GM21390 (cell line): ENCODE results near the gene MLIP.
"Not testable (repeated sequence)": the region's sequence is repeated elsewhere in the genome, so short reads cannot be mapped to it uniquely, and the experiment has no call there.

Experiments used
- ATAC-seq: cut with Tn5 transposase; IDR thresholded peaks from one replicate; pipeline ENCODE4 v1.9.1; 2021; ENCODE audit not compliant: unreplicated experiment

Gene MLIP

GRCh38 chr6:54209983-54210382 lies 98.7 kb downstream of the MLIP start:
- not testable (repeated sequence) for ATAC-seq

GRCh38 chr6:54214286-54214685 lies 103.0 kb downstream of the MLIP start:
- no peak for ATAC-seq

- ATAC-seq = no peak
Measured at GRCh38 chr6:54216336-54216735, 105.1 kb downstream of the MLIP start.

- no peak for ATAC-seq
Measured at GRCh38 chr6:54217018-54217417, 105.8 kb downstream of the MLIP start.

DNA sequence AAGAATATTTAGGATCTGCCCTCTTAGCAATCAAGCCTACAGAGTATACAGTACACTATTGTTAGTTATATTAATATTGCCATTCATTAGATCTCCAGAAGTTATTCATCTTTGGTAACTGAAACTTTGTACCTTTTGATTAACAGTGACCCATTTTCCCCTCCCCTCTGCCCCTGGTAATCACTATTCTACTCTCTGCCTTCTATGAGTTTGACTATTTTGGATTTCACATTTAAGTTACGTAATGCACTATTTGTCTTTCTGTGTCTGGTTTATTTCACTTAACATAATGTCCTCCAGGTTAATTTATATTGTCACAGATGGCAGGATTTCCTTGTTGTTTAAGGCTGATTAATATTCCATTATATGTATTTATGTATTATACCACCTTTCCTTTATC lies 111.0 kb downstream of the MLIP start:
- no peak for ATAC-seq

DNA sequence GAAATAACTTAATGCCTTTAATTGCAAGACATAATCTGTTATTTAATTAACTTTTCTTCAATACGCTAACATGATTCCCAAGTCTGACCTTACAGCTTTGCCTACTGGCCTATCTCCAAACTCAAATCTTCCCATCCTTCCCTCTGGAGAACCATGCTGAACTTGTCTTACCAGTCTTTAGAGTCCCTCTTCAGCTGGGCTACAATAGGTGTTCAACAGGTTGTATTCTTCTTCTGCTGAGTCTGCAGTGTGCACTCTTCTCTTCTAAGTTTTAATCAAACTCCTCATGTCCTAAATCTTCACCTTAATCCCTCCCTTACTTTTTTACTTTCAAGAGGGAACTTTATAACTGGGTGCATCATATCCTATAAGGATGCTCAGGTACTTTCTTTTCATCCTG lies 121.5 kb downstream of the MLIP start:
- no peak for ATAC-seq

DNA sequence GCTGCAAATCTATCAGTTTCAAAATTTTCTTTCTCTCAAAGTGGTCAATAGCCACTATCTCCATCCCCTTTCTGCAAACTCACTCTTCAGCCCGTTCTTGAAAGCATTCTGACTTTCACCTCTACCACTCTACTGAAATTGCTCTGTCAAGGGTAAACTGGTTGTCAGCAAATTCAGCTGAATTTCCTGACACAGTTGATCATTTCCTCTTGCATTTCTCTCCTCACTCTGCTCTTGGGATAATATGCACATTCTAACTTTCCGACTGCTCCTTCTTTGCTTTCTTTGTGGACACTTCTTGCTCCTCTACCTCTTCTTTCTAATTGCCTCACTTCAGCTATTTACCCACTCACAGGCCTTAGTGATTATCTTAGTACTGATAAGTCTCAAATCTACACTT lies 123.3 kb downstream of the MLIP start:
- no peak for ATAC-seq

DNA sequence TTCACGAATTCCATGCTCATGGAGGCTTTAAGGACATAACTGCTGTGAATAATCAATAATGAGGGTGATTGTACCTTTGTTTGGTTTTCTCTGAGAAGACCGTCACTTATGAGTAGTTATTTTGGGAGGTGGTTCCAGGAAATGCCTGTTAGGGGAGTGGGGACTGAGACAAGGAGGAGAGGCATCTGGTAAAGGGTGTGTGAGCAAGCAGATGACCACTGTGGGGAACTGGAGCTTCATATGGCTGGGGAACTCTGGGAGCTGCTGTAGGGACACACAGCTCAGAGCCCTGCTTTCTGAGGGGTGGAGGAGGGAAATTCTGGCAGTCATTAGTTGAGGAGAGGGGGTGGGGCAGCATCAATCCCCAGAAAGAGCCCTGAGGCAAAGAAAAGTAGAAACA lies 125.7 kb downstream of the MLIP start:
- ATAC-seq = no peak

DNA sequence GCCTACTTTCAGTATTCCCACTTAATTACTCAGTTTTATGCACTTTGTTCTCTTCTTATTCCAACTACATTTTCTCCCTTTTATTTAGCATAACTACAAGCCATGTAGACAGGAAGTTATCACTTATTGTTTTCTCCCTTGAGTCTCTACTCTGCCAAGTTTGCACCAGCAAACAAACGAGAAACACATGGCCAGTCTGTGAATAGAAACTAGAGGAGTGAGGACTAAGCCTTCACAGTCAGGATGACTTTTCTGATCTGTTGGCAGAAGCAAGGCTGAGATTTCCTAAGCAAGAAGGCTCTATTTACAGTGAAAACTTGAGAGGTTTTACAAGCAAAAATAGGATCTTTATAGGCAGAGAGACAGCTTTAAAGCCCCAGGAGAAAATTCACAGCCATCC lies 127.2 kb downstream of the MLIP start:
- no peak for ATAC-seq

GRCh38 chr6:54243699-54244098 lies 132.5 kb downstream of the MLIP start:
- ATAC-seq = no peak

DNA sequence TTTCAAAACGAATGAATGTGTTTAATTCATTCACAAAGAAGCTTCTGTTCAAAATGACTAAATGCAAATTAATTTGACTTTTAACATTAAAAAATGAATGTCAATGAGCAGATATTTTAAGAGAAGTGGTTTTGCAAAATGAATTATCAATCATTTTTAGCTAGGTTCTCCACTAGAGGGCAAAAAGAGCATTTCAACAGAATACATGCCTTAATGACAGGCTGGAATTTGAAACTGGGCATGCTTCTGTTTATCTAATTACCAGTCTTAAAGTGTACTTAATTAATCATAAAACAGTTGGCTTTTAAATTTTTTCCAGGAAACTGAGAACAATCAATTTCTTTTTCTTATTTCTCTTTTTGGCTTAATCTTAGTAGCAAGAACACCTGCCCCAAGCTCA lies 133.2 kb downstream of the MLIP start:
- ATAC-seq = peak; percentile 49

- ATAC-seq = no peak
Measured at GRCh38 chr6:54245265-54245664, 134.0 kb downstream of the MLIP start.

- ATAC-seq = no peak
Measured at GRCh38 chr6:54248319-54248718, 137.1 kb downstream of the MLIP start.

GRCh38 chr6:54248994-54249393 lies 137.8 kb downstream of the MLIP start:
- ATAC-seq = peak; percentile 44

GRCh38 chr6:54249812-54250211 lies 138.6 kb downstream of the MLIP start:
- not testable (repeated sequence) for ATAC-seq

DNA sequence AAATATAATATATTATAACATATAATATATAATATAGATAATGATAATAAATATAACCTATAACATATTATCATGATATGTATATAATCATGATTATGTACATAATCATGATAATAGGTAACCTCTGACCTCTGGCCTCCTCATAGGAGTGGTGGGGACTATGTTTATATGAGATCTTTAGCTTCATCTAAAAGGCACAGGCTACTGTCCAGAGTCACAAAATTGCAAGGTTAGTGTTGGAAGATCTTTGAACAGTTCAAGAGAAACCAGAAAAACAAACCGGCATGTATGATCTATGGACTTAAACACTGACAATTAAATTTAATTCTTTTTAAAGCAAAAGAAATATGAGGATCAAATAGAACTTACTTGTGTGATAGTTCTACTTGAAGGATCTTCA lies 141.3 kb downstream of the MLIP start:
- no peak for ATAC-seq

GRCh38 chr6:54252916-54253315 lies 141.7 kb downstream of the MLIP start:
- no peak for ATAC-seq

DNA sequence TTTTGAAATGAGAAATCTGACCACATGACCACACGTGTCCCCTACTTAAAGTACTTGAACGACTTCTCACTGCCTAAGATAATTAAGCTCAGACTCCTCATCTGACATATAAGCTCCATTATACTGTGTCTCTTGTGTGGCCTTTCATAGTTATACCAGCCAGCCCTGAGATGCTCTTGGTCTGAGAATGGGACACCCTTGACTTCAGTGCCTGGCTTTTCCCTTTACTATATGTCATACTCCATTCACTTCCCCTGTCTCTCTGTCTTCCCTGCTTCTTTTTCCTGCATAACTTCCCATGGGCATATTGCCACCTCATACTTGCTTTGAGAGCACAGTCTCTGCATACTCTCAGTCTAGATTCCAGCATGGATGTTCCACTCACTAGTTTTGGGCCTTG lies 143.6 kb downstream of the MLIP start:
- no peak for ATAC-seq

DNA sequence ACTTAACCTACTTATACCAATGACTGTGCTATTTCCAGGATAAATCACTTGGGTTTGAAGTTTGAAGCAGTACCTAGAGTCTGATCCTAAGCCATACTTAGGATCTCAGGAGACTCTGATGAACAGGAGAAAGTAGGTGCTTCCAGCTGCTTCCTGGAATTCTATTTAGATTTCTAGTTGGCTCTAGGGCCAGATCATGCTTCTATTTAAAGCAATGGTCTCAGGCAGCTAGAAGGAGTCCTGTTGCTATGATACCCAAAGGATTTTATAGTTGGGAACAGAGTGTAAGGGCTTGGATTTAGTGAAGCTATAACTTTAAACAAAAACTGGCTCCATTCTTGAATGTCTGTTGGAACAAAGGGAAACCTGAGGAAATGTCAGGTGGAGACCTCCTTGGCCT lies 144.6 kb downstream of the MLIP start:
- no peak for ATAC-seq

- ATAC-seq = no peak
Measured at GRCh38 chr6:54260025-54260424, 148.8 kb downstream of the MLIP start.

- ATAC-seq = no peak
Measured at GRCh38 chr6:54262499-54262898, 151.3 kb downstream of the MLIP start.

DNA sequence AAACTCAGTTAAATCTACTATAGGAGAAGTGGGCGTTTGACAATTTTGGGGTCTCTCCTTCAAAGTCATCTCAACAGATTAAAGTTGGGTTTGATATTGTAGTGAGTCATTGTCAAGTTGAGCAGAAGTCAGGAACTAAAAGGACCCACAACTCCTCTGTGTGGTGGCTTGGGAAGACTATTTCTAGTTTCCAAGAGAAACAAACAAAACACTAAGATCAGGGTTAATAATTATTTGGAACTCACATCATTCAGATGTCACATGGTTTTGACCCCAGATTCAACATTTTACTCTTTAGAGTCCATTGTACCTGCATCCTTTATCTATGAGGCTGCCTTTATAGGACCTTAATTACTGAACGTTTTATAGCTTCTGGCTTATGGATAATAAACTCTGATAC lies 151.7 kb downstream of the MLIP start:
- no peak for ATAC-seq

GRCh38 chr6:54264581-54265272 lies 153.5 kb downstream of the MLIP start:
- no peak for ATAC-seq
